Measurements from ENCODE around the gene KDM2A. TPM values are rescaled to one million over a fixed set of nuclear protein-coding genes. Genes with fewer than 3 reads are reported as not detected.

Gene KDM2A
- total and polyA plus RNA-seq, 9 donors, result 32.1 to 65.0 (median 54.2) TPM

DNA sequence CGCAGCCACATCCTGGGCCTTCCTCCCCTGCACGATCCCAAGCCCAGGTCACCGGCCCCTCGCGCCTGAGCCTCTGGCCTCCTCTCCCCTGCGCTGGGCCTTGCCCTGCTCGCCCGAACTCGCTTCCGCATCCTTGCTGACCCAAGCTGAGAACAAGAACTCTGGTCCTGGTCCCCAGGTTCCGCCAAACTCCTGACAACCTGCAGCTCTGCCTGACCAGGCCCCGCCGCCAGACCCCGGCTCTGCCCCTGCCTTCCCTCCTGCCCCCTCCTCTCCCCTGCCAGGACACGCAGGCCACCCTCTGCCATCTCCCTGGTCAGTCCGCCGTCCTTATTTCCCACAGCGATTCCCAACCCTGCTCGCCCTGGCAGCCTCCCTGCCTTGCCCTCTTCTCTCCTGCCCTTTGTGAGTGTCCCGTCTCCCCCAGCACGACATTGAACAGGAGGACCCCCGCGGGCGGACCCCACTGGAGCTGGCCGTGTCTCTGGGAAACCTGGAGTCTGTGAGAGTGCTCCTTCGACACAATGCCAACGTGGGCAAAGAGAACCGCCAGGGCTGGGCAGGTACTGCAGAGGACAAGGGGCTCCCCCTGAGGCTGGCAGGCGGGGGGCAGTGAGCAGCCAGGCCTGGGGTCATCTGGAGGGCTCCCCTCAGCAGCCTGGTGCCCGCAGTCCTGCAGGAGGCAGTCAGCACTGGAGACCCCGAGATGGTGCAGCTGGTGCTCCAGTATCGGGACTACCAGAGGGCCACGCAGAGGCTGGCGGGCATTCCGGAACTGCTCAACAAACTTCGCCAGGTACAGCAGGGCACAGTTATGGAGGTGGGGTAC is 170.8 kb downstream of the KDM2A start:
- peaks cover 52% of the 10 kb centered on the region for H3K36me3 ChIP-seq (ENCODE audit: control insufficient read depth, insufficient read depth, low read length)
- 25% methylated on average over 32 of the region's 36 CpGs for WGBS (ENCODE audit: insufficient coverage)
- peaks cover 42% of the 10 kb centered on the region for H3K4me1 ChIP-seq (ENCODE audit: control insufficient read depth, insufficient read depth, low read length)
- no peaks in the 10 kb centered on the region for H3K27me3 ChIP-seq (ENCODE audit: control insufficient read depth, insufficient read depth, low read length)
- peak overlapping the region; percentile 71 for H3K4me3 ChIP-seq (ENCODE audit: low read length)
- no peak for DNase-seq
- peak overlapping the region; percentile 2 for H3K27ac ChIP-seq (ENCODE audit: low read length)
- H3K9me3 ChIP-seq (replicated peaks; ENCODE audit: control insufficient read depth, low read depth, low read length), result no peaks in the 10 kb centered on the region

DNA sequence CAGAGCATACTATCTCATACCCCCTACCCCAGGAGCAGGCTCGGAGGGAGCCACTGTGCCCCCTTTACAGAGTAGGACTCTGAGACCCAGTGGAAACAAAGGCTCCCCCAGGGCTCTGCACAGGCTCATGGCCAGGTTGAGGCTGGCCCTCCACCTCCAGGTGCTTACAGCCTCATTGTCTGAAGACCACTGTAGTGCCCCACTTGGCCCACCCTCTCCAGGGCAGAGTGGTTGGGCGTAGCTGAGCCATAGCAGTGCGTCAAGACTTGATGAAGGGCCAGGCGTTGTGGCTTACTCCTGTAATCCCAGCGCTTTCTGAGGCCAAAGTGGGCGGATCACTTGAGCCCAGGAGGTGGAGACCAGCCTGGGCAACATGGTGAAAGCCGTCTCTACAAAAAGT is 171.7 kb downstream of the KDM2A start:
- Histone ChIP-seq H3K27ac (ENCODE audit: low read length) (no peak overlapping the region), H3K4me1 (ENCODE audit: control insufficient read depth, insufficient read depth, low read length) (peaks cover 41% of the 10 kb centered on the region), H3K9me3 (replicated peaks; ENCODE audit: control insufficient read depth, low read depth, low read length) (peaks cover 4% of the 10 kb centered on the region), H3K4me3 (ENCODE audit: low read length) (no peak overlapping the region), H3K27me3 (ENCODE audit: control insufficient read depth, insufficient read depth, low read length) (no peaks in the 10 kb centered on the region), H3K36me3 (ENCODE audit: control insufficient read depth, insufficient read depth, low read length) (peaks cover 49% of the 10 kb centered on the region)
- 67% methylated on average over 6 of the region's 7 CpGs for WGBS (ENCODE audit: insufficient coverage)
- DNase-seq, result no peak

DNA sequence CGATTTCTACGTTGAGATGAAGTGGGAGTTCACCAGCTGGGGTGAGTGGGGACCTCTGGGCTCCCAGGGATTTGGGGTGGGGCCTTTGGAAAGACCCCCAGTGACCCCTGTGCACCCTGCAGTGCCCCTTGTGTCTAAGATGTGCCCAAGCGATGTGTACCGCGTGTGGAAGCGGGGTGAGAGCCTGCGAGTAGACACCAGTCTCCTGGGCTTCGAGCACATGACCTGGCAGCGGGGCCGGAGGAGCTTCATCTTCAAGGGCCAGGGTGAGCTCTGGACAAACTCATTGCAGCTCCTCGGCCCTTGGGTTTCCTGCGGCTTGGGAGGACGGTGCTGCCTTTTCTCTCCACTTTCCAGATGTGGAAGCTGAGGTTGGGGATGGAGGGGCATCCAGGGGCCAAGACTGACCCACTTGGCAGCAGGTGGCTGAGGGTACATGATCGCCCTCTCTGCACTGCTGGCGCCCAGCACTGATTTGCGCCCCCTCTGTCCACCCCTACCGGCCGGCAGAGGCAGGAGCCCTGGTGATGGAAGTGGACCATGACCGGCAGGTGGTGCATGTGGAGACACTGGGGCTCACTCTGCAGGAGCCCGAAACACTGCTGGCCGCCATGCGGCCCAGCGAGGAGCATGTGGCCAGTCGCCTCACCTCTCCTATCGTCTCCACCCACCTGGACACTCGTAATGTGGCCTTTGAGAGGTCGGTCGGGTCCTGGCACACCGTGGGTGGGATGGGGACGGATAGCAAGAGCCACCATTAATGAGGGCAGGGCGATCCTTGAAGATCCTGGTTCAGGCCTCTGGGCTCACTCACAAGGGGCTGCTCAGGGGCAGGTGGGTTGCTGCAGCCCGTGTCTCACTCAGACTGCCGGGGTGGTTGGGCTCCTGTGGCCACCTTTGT is 172.7 kb downstream of the KDM2A start:
- H3K27me3 ChIP-seq (ENCODE audit: control insufficient read depth, insufficient read depth, low read length), result no peaks in the 10 kb centered on the region
- H3K27ac ChIP-seq (ENCODE audit: low read length), result no peak overlapping the region
- 82% methylated on average over 28 of the region's 33 CpGs for WGBS (ENCODE audit: insufficient coverage)
- no peak overlapping the region for H3K4me3 ChIP-seq (ENCODE audit: low read length)
- H3K36me3 ChIP-seq (ENCODE audit: control insufficient read depth, insufficient read depth, low read length), result peaks cover 42% of the 10 kb centered on the region
- peaks cover 5% of the 10 kb centered on the region for H3K9me3 ChIP-seq (replicated peaks; ENCODE audit: control insufficient read depth, low read depth, low read length)
- H3K4me1 ChIP-seq (ENCODE audit: control insufficient read depth, insufficient read depth, low read length), result peaks cover 39% of the 10 kb centered on the region
- DNase-seq, result no peak

DNA sequence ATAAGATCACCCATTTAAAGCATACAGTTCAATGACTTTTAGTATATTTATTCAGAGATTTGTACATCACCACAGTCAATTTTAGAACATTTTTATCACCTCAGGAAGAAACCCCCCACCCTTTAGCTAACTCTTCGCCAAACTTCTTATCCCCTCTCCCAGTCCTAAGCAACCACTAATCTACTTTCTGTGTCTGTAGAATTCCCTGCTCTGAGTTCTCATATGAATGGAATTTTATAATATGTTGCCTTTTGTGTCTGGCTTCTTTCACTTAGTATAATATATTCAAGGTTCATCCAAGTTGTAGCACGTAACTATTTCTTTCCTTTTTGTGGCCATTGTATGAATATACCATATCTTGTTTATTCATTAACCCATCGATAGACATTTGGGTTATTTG is 173.6 kb downstream of the KDM2A start:
- no CpG with 5 or more reads among the region's 3 CpGs for WGBS (ENCODE audit: insufficient coverage)
- DNase-seq, result no peak
- Histone ChIP-seq H3K36me3 (ENCODE audit: control insufficient read depth, insufficient read depth, low read length) (peaks cover 39% of the 10 kb centered on the region), H3K27me3 (ENCODE audit: control insufficient read depth, insufficient read depth, low read length) (no peaks in the 10 kb centered on the region), H3K4me1 (ENCODE audit: control insufficient read depth, insufficient read depth, low read length) (peaks cover 30% of the 10 kb centered on the region), H3K9me3 (replicated peaks; ENCODE audit: control insufficient read depth, low read depth, low read length) (peaks cover 5% of the 10 kb centered on the region), H3K27ac (ENCODE audit: low read length) (no peak overlapping the region), H3K4me3 (ENCODE audit: low read length) (no peak overlapping the region)

DNA sequence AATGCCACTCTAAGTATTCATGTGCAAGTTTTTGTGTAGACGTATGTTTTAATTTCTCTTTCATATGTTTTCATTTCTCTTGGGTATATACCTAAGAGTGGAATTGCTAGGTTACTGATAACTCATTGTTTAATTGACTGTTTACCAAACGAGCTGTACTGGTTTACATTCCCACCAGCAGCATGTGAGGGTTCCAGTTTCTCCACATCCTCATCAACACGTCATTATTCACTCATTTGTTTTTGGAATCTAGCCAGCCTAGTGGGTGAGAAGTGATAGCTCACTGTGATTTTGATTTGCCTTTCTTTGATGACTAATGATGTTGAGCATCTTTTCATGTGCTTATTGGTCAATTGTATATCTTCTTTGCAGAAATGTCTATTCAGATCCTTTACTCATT is 174.0 kb downstream of the KDM2A start:
- no peaks in the 10 kb centered on the region for H3K27me3 ChIP-seq (ENCODE audit: control insufficient read depth, insufficient read depth, low read length)
- peaks cover 5% of the 10 kb centered on the region for H3K9me3 ChIP-seq (replicated peaks; ENCODE audit: control insufficient read depth, low read depth, low read length)
- H3K4me1 ChIP-seq (ENCODE audit: control insufficient read depth, insufficient read depth, low read length), result peaks cover 26% of the 10 kb centered on the region
- DNase-seq, result no peak
- peaks cover 39% of the 10 kb centered on the region for H3K36me3 ChIP-seq (ENCODE audit: control insufficient read depth, insufficient read depth, low read length)
- no peak overlapping the region for H3K27ac ChIP-seq (ENCODE audit: low read length)
- H3K4me3 ChIP-seq (ENCODE audit: low read length), result no peak overlapping the region
- no CpG with 5 or more reads among the region's 3 CpGs for WGBS (ENCODE audit: insufficient coverage)

DNA sequence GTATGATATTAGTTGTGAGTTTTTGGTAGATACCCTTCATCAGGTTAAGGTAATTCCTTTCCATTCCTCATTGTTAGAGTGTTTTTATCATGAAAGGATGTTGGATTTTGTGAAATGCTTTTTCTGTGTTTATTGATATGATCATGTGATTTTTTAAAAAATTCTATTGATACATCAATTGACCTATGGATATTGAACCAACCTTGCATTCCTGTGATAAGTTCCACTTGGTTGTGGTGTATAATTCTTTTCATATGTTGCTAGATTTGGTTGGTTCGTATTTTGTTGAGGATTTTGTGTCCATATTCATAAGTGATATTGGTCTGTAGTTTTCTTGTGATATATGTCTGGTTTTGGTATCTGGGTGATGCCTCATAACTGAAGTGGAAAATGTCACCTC is 176.8 kb downstream of the KDM2A start:
- Histone ChIP-seq H3K4me1 (ENCODE audit: control insufficient read depth, insufficient read depth, low read length) (peaks cover 13% of the 10 kb centered on the region), H3K9me3 (replicated peaks; ENCODE audit: control insufficient read depth, low read depth, low read length) (peaks cover 5% of the 10 kb centered on the region), H3K27me3 (ENCODE audit: control insufficient read depth, insufficient read depth, low read length) (no peaks in the 10 kb centered on the region), H3K27ac (ENCODE audit: low read length) (no peak overlapping the region), H3K4me3 (ENCODE audit: low read length) (no peak overlapping the region), H3K36me3 (ENCODE audit: control insufficient read depth, insufficient read depth, low read length) (peaks cover 54% of the 10 kb centered on the region)
- DNase-seq, result no peak
- WGBS (ENCODE audit: insufficient coverage), result 100% methylated on average over 1 of the region's 1 CpG

DNA sequence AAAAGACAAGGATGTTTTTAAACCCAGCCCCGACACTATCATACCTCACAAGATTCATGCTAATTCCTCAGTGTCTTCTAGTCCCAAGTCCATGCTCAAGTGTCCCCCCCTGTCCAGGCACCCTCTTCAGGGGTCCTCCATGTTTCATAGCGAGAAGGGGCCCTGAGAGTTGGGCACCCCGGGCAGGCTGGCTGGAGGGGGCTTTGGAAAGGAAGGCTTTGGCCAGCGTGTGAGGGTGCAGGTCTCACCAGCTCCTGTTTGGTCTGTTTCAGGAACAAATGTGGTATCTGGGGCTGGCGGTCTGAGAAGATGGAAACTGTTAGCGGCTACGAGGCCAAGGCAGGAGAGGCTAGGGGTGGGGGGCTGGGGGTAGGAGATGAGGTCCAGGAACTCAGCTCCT is 179.7 kb downstream of the KDM2A start:
- peaks cover 39% of the 10 kb centered on the region for H3K36me3 ChIP-seq (ENCODE audit: control insufficient read depth, insufficient read depth, low read length)
- no peak overlapping the region for H3K27ac ChIP-seq (ENCODE audit: low read length)
- H3K9me3 ChIP-seq (replicated peaks; ENCODE audit: control insufficient read depth, low read depth, low read length), result peaks cover 5% of the 10 kb centered on the region
- no peak for DNase-seq
- no peak overlapping the region for H3K4me3 ChIP-seq (ENCODE audit: low read length)
- H3K4me1 ChIP-seq (ENCODE audit: control insufficient read depth, insufficient read depth, low read length), result peaks cover 26% of the 10 kb centered on the region
- WGBS (ENCODE audit: insufficient coverage), result 96% methylated on average over 4 of the region's 7 CpGs
- no peaks in the 10 kb centered on the region for H3K27me3 ChIP-seq (ENCODE audit: control insufficient read depth, insufficient read depth, low read length)

DNA sequence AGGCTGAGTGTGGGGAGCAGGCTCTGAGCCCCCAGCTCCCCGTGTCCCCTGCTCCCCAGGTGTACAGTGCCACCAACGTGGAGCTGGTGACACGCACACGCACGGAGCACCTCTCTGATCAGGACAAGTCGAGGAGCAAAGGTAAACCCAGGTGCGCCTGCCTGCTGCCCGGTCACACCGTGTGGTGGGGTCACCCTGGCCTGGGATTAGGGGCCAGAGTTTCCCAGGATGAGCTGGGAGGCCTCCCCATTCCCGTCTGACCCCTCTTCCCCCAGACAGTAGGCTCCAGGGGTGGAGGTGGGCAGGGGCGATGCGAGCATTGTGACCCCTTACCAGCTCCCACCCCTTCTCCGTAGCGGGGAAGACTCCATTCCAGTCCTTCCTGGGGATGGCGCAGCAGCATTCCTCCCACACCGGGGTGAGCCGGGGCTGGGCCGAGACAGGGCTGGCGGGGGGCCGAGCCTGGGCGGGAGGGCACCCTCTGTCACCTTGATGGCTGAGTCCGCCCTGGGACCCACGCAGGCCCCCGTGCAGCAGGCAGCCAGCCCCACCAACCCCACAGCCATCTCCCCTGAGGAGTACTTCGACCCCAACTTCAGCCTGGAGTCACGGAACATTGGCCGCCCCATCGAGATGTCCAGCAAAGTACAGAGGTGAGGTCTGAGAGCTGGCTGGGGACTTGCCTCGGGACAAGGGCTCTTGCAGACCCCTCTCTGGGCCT is 180.6 kb downstream of the KDM2A start:
- Histone ChIP-seq H3K9me3 (replicated peaks; ENCODE audit: control insufficient read depth, low read depth, low read length) (peaks cover 5% of the 10 kb centered on the region), H3K27ac (ENCODE audit: low read length) (no peak overlapping the region), H3K36me3 (ENCODE audit: control insufficient read depth, insufficient read depth, low read length) (peaks cover 36% of the 10 kb centered on the region), H3K4me1 (ENCODE audit: control insufficient read depth, insufficient read depth, low read length) (peaks cover 34% of the 10 kb centered on the region), H3K4me3 (ENCODE audit: low read length) (no peak overlapping the region), H3K27me3 (ENCODE audit: control insufficient read depth, insufficient read depth, low read length) (no peaks in the 10 kb centered on the region)
- WGBS (ENCODE audit: insufficient coverage), result 90% methylated on average over 21 of the region's 29 CpGs
- DNase-seq, result no peak

DNA sequence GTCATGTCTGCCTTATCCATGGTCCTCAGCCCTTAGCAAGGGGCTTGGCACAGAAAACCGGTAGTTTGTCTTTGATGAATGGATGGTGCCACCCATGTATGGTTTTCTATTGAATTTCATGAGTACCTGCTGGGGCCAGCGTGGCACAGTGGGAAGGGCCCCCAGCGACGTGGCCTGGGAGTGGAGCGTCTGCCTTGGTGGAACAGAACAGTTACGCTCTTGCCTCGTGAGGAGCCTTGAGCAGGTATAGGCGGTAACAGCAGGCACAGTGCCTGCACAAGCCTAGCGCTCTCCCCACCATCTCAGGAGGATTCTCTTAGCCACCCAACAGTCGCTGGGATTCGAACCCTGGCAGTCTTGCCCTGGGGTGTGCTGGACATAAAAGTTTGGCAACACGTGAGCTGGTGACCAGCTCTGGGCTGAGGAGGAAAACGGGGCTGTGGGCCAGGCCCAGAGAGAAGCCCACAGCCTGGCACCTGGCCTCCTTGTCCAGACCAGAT is 181.2 kb downstream of the KDM2A start:
- no peak overlapping the region for H3K4me3 ChIP-seq (ENCODE audit: low read length)
- H3K27me3 ChIP-seq (ENCODE audit: control insufficient read depth, insufficient read depth, low read length), result no peaks in the 10 kb centered on the region
- DNase-seq, result no peak
- 92% methylated on average over 13 of the region's 13 CpGs for WGBS (ENCODE audit: insufficient coverage)
- peaks cover 37% of the 10 kb centered on the region for H3K4me1 ChIP-seq (ENCODE audit: control insufficient read depth, insufficient read depth, low read length)
- H3K9me3 ChIP-seq (replicated peaks; ENCODE audit: control insufficient read depth, low read depth, low read length), result peaks cover 4% of the 10 kb centered on the region
- H3K27ac ChIP-seq (ENCODE audit: low read length), result no peak overlapping the region
- peaks cover 32% of the 10 kb centered on the region for H3K36me3 ChIP-seq (ENCODE audit: control insufficient read depth, insufficient read depth, low read length)
